Stimulated activated CD4-positive, alpha-beta T cell treated with anti-CD3 and anti-CD28 coated beads, TNF-alpha, amount 100 ng/mL, for 24 hours (primary cell): ENCODE measurements around the gene CTU2.

Experiments
- DNase-seq, 3 experiments: peaks; one replicate each; pipeline ENCODE4 v3.0.0-alpha.2; 2020; ENCODE audit warnings: low read depth in 3 of 3

CTU2 gene

DNA sequence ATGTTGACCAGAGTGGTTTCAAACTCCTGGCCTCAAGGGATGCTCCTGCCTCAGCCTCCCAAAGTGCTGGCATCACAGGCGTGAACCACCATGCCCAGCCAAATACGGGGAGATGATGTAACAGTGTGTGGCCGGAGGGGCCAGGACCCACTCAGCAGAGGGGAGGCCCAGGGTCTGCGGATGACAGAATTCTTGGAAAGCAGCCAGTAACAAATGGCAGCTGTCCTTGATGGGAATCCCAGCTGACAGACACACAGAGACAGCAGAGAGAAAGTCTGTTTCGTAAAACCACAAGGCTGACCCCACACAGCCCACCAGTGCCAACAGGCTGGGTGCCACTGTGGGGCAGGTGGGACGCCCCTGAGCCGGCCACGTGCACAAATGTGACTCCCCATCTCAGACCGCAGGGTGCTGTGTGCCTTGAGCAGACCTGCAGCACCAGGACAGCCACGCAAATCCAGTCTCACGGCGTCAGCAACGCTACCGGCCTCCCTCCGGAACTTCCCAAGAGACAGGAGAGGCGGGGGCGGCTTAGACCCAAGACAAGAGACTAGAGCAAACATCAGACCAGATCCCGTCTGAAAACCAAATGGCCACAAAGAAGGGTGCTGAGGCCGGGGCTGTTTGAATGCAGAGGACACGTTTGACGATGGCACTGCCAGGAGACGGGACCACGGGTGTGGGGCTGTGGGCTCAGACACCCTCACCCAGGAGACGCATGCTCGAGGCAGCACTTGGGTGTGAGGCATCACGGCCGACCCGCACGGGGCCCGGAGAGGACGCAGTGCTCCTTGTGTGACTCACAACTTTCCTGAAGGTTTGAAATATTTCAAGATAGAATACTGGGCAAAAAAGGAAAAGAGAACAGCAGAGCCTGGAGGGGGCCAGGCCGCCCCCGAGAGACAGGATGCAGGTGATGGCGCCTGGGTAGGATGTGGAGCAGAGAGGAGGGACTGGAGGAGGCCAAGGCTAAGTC lies 24.6 kb downstream of the CTU2 start:
- DNase-seq = no peak

DNA sequence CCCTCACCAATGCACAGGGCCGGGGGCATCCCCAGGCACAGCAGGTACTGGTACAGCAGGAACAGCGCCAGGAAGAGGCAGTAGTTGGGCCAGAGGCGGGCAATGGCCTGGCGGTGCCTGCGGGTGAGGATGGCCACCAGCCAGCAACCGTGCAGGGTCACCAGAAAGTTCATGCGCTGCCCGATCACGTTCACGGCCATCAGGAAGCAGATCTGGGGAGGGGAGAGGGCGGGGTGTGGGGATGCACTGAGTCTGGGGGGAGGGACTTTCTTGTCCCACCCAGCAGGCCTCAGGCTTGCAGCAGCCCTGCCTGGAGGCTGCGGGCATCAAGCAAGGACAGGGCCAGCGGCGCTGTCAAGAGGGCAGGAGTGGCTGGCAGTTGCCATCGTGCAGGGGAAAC lies 25.4 kb downstream of the CTU2 start:
- DNase-seq = no peak

DNA sequence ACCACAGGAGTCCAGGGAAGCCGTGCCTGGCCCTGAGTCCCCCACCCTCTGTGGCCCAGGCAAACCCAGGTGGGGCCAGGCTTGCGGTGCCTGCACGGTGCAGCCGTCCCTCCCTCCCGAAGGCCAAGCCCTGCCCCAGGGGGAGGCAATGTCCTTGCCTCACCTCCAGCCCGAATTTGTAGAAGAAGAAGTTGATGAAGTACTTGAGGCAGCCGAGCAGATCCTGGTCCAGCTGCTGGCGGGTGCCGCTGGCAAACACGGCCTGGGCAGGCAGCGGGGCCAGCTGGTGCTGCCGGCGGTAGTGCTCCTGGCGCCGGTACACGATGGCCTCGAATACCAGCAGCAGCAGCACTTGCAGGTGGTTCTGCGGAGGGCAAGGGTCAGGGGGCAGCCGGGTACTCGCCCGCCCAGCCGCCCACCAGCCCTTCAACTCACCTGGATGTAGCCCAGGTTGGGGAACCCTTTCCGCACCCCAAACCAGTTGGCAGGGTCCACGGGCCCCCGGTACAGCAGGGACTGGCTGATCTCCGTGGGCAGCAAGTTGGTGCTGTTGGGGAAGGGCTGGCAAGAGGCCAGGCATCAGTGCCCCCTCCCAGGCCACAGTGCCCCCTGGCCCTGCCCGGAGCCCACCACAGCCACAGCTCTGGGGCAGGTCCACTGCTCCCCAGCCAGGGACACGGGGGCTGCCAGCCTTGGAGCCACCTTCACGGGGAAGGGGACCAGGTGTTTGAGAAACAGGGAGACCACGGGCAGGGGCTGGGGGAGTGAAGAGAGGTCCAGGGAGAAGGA lies 26.1 kb downstream of the CTU2 start:
- no peak for DNase-seq

DNA sequence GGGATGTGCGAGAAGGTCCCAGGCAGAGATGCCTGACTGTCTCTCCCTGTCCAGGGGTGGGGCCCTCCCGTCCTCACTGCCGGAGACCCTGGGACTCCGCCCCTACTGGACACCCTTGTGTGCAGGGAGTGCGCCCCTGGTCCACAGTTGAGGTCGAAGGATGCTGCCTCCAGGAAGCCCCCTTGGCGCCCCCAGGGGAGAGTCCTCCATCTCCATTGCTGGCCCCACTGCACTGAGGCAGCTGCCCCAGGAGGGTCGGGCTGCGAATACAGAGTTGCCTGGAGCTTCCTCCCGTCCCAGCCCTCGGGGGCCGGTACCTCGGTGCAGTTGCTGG lies 26.6 kb downstream of the CTU2 start:
- DNase-seq = no peak

DNA sequence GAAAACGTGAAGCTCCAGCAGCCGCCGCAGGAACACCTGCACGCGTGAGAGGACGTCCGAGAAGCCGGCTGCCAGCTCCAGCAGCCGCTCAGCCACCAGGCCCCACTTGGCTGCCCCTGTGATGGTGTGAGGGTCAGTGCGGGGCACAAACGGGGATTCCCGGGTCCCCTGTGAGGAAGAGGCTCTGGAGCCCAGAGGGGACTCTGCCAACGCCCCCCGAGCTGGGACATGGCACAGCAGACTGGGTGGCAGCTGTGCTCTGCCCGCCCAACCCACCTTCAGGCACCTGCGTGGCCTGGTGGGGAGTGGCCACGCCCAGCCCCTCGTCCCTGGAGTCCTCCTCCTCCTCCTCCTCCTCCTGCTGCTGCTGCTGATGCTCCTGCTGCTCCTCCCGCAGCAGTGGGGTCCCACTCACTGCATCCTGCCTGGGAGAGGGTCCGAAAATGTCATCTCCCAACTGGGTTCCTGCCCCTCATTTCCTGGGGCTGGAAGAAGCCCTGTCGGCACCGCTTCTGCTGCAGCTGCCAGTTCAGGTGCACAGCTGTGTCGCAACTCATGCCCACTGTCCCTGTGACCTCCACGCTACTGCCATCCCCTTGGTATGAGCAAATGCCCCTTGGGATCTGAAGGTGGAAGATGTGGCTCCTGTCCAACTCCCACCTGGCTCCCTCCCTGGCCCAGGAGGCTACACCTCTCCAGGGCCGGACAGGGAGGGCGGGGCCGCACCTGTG lies 27.5 kb downstream of the CTU2 start:
- no peak for DNase-seq

DNA sequence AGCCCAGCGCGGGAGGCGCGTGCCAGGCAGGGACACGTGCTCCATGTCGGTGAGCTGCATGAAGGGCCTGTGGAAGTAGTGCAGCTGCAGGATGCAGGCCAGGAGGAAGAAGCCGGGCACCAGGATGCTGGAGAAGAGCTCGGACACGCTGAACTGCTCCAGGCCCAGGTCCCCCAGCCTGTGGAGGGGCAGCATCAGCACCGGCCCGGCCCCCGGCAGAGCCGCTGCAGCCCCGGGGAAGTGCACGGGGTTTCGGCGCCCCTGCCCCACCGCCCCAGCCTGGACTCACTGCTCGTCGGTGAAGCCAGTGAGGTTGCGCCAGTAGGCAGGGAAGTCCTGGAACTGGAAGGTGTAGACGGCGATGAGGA lies 28.0 kb downstream of the CTU2 start:
- no peak for DNase-seq

DNA sequence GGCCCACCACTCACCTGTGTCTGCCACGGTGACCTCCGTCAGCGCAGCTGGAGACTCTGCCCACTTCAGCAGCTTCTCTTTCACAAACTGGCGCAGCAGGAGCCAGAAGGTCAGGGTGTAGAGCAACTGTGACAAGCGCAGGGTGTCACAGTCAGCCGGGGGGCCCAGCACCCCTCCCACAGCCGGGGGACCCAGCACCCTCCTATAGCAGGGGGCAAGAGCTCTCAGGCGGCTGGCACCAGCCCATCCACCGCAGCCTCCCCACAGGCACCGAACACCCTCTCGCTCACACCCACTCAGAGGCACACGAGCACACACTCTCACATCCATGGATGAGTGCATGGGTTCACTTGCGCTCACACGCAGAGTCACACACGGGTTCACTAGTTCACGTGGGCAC lies 28.8 kb downstream of the CTU2 start:
- DNase-seq = no peak

DNA sequence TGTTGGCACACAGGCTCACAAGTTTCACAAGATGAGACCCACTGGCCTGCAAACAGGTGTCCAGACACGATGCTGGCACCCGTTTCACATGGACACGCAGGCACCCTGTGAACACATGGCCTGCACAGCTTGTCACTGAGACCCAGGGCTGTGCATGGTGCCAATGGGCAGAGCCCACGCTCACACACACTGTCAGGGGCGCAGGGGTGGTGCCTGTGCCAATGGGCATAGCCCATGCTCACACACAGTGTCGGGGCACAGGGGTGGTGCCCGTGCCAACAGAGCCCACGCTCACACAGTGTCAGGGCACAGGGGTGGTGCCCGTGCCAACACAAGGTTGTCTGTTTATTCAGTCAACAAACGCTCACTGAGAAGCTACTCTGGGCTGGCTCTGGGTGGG lies 29.3 kb downstream of the CTU2 start:
- DNase-seq = no peak

DNA sequence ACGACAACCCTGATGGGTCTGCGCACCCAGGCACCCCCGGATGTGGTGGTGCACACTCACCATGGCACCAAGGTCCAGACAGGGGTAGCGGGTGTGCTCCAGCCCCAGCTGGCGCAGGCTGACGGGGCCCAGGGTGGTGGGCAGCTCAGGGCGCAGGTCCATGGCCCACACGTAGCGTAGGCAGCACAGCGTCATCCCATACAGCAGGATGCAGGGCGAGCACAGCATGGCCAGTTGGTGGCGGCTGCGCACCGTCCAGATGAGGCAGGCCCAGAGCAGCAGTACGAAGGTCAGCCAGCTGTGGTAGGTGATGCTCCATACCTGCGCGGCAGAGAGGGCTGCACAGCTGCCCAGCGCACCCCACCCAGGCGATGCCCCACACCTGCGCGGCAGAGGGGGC lies 29.8 kb downstream of the CTU2 start:
- DNase-seq = no peak

DNA sequence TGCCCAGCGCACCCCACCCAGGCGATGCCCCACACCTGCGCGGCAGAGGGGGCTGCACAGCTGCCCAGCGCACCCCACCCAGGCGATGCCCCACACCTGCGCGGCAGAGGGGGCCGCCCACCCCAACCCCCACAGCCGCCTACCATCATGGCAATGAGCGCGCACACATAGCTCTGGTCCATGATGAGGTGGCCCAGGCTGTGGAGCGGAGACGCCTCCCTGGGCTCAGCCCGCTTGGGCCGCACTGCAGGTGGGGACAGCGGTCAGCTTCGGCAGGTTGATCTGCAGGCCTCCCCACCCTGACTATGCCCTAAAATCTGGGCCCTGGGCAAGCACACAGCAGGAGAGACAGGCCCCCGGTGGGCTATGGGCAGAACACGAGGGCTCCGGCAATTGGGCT lies 30.2 kb downstream of the CTU2 start:
- no peak for DNase-seq

DNA sequence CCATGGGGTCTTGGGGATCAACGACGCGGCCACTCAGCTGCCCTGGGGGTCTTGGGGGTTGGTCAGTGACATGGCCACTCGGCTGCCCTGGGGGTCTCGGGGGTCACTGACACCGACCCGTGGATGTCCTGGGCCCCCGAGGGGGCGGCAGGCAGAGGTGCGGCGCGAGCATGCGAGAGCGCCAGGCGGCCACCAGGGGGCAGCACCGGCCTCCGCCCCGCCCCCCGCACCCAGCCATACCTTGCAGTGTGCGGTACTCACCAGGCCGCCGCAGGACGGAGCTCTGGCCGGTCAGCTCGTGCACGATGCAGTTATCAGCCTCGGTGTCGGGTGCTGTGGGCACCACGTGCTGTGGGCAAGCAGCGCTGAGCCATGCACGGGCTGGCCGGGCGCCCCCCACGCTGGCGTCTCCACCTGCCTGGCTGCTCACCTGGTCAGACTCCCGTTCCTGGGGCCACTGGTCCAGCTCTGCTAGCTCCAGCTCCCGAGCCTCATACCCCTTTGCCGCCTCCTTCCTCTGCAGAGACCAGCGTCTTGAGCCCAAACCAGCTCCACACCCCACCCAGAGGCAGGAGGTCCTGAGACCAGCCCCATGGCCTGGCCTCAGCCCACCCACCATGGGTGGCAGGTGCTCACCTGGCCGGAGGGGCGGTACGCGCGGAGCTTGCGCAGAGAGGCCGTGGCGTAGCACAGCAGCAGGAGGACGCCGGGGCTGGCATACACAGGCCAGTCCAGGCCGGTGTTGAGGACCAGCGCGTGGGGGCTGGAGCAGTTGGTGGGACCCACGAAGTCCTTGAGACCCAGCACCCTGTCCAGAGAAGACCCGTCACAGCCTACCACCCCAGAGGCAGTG lies 31.2 kb downstream of the CTU2 start:
- peak; percentile 24 to 57 (median 42) for DNase-seq

DNA sequence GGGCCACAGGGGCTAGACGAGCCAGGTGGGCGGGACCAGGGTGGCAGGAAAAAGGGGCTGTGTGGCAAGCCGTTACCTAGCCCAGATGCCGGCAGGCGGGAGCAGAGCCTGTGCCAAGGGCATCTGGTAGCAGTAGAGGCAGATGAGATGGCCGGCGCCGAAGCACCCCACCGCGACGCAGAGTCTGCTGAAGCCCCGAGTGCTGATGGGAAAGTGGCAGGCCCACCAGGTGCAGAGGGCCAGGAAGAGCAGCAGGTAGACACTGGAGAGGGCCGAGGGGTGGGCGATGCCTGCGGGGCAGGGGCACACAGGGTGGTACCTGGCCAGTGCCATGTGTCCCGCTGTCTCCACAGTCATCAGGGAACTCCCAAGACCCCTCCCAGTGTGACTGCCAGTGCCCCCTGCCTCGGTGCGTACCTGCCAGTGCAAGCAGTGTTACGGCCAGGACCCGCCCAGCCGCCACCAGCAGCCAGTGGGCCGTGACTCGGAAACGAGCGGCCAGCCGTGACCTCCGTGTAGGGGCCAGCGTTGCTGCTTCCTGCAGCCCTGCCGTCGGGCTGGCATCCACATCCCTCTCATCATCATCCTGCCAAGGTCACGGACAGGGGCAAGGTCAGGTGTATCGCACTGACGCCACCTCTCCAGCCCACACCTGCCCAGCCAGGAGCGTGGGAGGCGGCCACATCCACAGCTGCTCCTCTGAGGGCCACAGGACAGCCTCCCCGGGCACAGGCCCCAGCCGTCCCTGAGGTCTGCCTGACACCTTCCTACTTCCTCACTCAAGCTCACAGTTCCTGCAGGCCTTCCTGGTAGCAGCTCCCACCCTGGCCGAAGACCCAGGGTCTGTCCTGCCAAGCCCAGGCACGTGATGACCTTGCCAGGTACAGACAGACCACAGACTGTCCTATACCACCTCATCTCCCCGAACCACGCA lies 32.1 kb downstream of the CTU2 start:
- DNase-seq = no peak

DNA sequence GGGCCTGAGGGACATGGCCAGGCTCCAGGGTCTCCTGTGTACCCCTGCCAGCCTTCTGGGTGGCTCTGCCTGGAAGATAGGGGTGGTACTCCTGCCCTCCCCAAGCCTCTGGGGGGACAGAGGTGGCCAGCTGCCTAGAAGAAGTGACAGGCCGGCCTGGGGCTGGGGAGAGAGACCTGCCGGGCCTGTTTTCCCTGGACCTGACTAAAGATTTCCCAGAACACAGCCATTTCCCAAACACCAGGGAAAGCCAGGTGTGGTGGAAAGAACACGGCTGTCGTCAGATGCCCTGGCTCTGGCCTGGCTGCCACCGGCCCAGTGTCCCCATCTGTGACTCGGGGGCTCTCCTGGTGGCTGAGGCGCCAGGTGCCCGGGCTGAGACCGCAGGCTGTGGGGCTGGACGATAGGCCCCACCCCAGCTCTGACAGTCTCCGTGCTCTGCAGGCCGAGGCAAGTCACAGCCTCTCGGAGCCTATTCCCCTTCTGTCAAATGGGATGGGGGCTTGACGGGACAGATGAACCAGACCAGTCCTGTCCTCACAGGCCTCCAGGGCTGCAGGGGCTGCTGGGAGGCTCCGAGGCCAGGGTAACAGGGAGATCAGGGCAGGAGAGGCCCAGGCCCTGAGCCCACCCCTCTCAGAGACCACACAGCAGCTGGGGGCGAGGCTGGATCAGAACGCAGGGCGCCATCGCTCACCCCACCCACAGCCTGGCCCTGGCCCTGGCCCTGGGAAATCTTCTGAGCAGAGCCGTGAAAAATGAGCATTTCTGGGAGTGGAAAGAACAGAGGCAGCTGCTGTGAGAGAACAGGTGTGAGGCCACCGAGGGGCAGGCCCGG lies 33.1 kb downstream of the CTU2 start:
- DNase-seq = no peak

DNA sequence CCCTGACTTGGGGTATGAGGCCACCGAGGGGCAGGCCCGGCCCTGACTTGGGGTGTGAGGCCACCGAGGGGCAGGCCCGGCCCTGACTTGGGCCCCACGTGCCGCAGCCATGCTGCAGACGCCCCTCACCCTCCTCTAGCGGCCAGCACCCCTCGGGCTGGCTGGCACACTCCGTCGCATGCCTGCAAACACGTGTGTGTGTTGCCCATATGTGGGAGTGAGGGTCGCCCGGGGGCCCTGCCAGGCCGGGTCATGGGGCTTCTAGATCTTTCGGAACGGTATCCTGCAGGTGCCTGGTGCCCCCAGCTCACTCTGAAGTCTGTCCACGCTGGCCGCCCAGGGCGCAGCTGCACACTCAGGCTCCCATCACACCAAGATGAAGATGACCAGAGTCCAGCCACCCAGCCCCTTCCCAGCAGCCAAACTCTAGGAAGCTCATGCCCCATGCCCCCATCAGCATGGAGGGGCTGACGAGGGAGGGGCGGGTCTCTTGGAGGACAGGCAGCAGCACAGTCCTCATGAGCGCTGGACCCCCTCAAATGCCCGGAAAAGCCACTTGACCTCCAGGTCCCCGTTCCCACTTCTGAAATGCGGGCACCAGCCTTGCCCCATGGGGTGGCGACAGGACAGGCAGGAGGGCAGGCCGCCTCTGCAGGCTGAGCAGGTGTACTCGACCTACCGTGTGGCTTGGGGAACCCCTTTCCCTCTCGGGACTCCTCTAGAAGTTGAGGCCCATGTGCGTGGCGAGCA lies 33.8 kb downstream of the CTU2 start:
- DNase-seq = no peak

DNA sequence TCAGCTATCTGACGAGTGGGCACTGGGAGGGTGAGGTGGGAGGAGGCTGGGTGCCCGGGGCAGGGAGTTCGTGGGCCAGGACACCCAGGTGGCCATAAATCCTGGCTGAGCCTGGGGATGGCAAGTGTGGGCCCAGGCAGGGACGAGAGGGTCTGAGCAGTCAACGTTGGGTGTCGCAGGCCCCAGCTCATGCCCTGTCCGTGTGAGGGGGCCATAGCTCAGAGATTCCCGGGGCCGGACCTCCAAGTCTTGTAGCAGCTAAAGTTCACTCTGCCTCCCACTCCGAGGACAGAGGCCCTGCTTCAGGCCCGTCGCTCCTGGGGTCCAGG lies 34.4 kb downstream of the CTU2 start:
- no peak for DNase-seq

DNA sequence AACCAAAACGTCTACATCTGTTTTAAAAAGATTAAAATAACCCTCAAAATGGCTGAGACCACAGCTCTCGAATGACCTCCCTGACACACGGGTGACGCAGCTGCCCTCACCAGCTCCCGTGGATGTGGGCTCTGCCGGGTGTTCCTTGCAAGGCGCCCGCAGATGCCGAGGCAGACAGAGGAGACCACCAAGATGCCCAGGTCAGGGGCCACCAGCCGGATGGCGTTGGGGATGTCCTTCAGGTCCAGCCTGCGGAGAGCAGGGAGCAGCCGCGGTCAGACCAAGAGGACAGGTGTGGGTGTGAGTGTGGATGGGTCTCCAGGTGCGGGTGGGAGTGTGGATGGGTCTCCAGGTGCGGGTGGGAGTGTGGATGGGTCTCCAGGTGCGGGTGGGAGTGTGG lies 35.1 kb downstream of the CTU2 start:
- no peak for DNase-seq

DNA sequence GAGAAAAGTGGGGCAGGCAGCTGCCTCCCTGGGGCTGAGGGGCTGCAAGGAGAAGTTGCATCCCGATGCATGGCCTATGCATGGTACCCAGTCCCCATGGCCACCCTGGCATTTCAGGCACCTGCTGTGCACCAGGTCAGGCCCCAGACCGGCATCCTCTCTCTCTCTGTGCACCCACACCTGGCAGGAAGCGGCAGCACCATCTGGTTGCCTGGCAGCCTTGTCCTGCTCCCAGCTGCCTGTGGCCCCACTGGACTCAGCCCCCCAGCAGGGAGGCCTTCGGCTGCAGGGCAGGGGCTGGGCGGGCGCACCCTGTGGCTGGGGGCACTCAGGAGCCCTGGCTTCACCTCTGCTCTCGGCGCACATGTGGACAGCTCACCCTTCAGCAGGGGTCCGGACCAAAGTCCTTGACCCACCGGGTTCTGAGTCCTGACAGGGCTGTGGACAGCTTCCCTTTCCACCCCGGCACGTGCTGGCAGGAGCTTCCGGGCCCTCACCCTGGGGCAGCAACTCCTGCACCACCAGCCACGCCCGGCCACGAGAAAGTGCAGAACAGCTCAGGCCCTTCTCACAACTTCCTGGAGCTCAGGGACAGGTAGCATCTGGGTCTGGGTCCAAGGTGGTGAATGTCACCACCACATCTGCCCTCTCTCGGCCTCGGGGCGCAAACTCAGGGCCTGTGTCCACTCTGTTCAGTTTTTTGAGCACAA lies 36.7 kb downstream of the CTU2 start:
- DNase-seq = no peak
